ENCODE measurements around the gene FOXO6. TPM values are rescaled to one million over a fixed set of nuclear protein-coding genes. Genes with fewer than 3 reads are reported as not detected.

The FOXO6 gene
- total and polyA plus RNA-seq, 2 experiments from 2014 or later, result 0.68 to 4.2 TPM

DNA sequence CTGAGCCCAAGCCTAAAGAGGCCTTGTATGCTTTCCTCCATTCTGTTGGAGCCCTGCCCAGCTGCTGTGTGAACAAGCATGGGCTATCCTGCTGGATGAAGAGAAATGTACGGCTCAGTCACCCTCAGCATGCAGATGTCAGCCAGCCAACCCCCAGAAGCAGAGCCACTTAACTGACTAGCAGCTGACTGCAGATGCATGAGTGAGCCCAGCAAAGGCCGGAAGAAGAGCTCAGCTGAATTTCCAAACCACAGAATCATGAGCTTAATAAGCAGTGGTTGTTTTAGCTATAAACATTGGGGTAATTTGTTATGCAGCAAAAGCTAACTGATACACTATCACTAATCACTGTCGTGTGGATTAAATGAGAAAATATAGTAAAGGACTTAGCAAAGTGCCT, 39.0 kb downstream of the FOXO6 start:
- H4K20me1 ChIP-seq (replicated peaks; ENCODE audit: insufficient read depth), result no peaks in the 10 kb centered on the region
- no peak for DNase-seq (ENCODE audit: low spot score)
- H3K4me3 Mint-ChIP-seq, result no peak overlapping the region
- H3K27me3 ChIP-seq (ENCODE audit: insufficient read depth), result no peaks in the 10 kb centered on the region
- no peaks in the 10 kb centered on the region for H3K36me3 ChIP-seq (ENCODE audit: insufficient read depth)
- H3K4me2 ChIP-seq, result no peak overlapping the region
- ATAC-seq, result no peak
- no peaks in the 10 kb centered on the region for H3F3A ChIP-seq (replicated peaks; ENCODE audit: low read depth)
- H3K4me1 Mint-ChIP-seq, result peaks cover 48% of the 10 kb centered on the region
- TF ChIP-seq POLR2AphosphoS5 (IDR thresholded peaks at IDR 0.05; ENCODE audit: low read depth) (no peak), STAT1 (IDR thresholded peaks at IDR 0.05; ENCODE audit: unreplicated experiment) (no peak), ZNF114 (CRISPR knock-in tag; IDR thresholded peaks at IDR 0.05) (no peak), JUNB (IDR thresholded peaks at IDR 0.05; ENCODE audit: unreplicated experiment) (no peak), REST (IDR thresholded peaks at IDR 0.05; ENCODE audit: unreplicated experiment) (no peak)
- TF ChIP-seq, protein P1, sequence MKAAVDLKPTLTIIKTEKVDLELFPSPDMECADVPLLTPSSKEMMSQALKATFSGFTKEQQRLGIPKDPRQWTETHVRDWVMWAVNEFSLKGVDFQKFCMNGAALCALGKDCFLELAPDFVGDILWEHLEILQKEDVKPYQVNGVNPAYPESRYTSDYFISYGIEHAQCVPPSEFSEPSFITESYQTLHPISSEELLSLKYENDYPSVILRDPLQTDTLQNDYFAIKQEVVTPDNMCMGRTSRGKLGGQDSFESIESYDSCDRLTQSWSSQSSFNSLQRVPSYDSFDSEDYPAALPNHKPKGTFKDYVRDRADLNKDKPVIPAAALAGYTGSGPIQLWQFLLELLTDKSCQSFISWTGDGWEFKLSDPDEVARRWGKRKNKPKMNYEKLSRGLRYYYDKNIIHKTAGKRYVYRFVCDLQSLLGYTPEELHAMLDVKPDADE (IDR thresholded peaks at IDR 0.05), result no peak
- H3K9me2 ChIP-seq (ENCODE audit: insufficient read depth), result no peaks in the 10 kb centered on the region
- no peak overlapping the region for H3K27ac Mint-ChIP-seq
- H3K79me2 ChIP-seq (replicated peaks; ENCODE audit: insufficient read depth), result no peaks in the 10 kb centered on the region
- no peak overlapping the region for H3K4me3 ChIP-seq
- H2AFZ ChIP-seq, result no peak overlapping the region
- peaks cover 10% of the 10 kb centered on the region for H3K27me3 Mint-ChIP-seq (ENCODE audit: insufficient read depth, low read depth, poor library complexity)
- peaks cover 9% of the 10 kb centered on the region; the same call in 2 of the 3 replicates for H3K9me3 Mint-ChIP-seq
- no peak overlapping the region for H3K27ac ChIP-seq (ENCODE audit: low read depth)
- H3K36me3 Mint-ChIP-seq (ENCODE audit: low read depth), result peaks cover 4% of the 10 kb centered on the region; the same call in 1 of the 3 replicates
- H3K4me1 ChIP-seq (ENCODE audit: insufficient read depth), result peaks cover 31% of the 10 kb centered on the region

DNA sequence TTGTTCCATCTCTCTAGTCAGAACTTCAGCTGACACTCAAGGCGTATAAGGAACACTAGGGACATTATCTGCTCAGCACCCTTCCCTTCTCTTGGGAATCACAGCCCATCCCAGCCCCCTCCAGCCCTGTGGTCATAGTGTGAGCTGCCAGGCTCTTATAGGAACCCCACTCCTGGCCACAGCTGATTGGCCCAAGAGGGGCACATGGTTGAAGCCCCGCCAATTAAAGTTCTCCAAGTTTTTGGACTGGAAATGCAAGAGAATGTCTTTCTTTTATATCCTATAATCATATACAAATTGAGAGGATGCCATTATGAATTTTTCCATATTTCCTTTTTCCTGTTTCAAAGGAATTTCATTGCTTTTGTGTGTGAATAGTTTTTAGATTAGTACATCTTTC, 40.7 kb downstream of the FOXO6 start:
- Histone ChIP-seq H3K79me2 (replicated peaks; ENCODE audit: insufficient read depth) (no peaks in the 10 kb centered on the region), H3K4me1 (ENCODE audit: insufficient read depth) (peaks cover 23% of the 10 kb centered on the region), H3K9me2 (ENCODE audit: insufficient read depth) (no peaks in the 10 kb centered on the region), H3K4me2 (no peak overlapping the region), H3F3A (replicated peaks; ENCODE audit: low read depth) (no peaks in the 10 kb centered on the region), H3K27ac (ENCODE audit: low read depth) (no peak overlapping the region), H3K36me3 (ENCODE audit: insufficient read depth) (no peaks in the 10 kb centered on the region), H3K27me3 (ENCODE audit: insufficient read depth) (no peaks in the 10 kb centered on the region), H3K4me3 (no peak overlapping the region), H2AFZ (no peak overlapping the region), H4K20me1 (replicated peaks; ENCODE audit: insufficient read depth) (no peaks in the 10 kb centered on the region)
- Mint-ChIP-seq H3K27ac (no peak overlapping the region), H3K9me3 (peaks cover 9% of the 10 kb centered on the region; the same call in 2 of the 3 replicates), H3K36me3 (ENCODE audit: low read depth) (peaks cover 4% of the 10 kb centered on the region; the same call in 1 of the 3 replicates), H3K4me3 (no peak overlapping the region), H3K4me1 (peaks cover 33% of the 10 kb centered on the region), H3K27me3 (ENCODE audit: insufficient read depth, low read depth, poor library complexity) (peaks cover 9% of the 10 kb centered on the region)
- DNase-seq (ENCODE audit: low spot score) (no peak), ATAC-seq (no peak)
- no peak for TF ChIP-seq NANOG (IDR thresholded peaks at IDR 0.05; ENCODE audit: borderline replicate concordance)
- TF ChIP-seq REST (IDR thresholded peaks at IDR 0.05; ENCODE audit: unreplicated experiment), result no peak
